ENCODE results near the gene GPR21. TPM values are rescaled to one million over a fixed set of nuclear protein-coding genes. Genes with fewer than 3 reads are reported as not detected.

The GPR21 gene
- total and polyA plus RNA-seq, 2 donors (not counting 1 experiment from before 2014, with no cell fraction given) = 0.66 to 1.2 TPM

GRCh38 chr9:123027517-123027916, 6.0 kb upstream of the GPR21 start:
- Histone ChIP-seq H3K4me2 (ENCODE audit: extremely low read depth, insufficient read depth, low read length) (no peak overlapping the region), H2AFZ (ENCODE audit: low read length) (no peak overlapping the region), H3K4me1 (ENCODE audit: control insufficient read depth, extremely low read depth, insufficient read depth, low read length) (no peaks in the 10 kb centered on the region), H4K20me1 (ENCODE audit: control insufficient read depth, extremely low read depth, insufficient read depth, low read length) (no peaks in the 10 kb centered on the region), H3K79me2 (ENCODE audit: control insufficient read depth, insufficient read depth, low read length) (no peaks in the 10 kb centered on the region), H3K36me3 (ENCODE audit: control insufficient read depth, insufficient read depth, low read length) (no peaks in the 10 kb centered on the region), H3K9me3 (ENCODE audit: control insufficient read depth, insufficient read depth, low read depth, low read length) (no peaks in the 10 kb centered on the region), H3K27me3 (ENCODE audit: control insufficient read depth, insufficient read depth, low read length) (no peaks in the 10 kb centered on the region), H3K9ac (ENCODE audit: insufficient read depth, low read length) (no peak overlapping the region), H3K27ac (ENCODE audit: insufficient read depth, low read length) (no peak overlapping the region), H3K4me3 (replicated peaks in 1 of 4; ENCODE audit: control extremely low read depth in 1 of 4, insufficient read depth in 1 of 4, low read depth in 3 of 4, low read length in 4 of 4) (no peak overlapping the region)
- TF ChIP-seq EZH2 (IDR thresholded peaks at IDR 0.05; ENCODE audit: low read length, missing control alignments) = no peak
- TF ChIP-seq, protein P1, sequence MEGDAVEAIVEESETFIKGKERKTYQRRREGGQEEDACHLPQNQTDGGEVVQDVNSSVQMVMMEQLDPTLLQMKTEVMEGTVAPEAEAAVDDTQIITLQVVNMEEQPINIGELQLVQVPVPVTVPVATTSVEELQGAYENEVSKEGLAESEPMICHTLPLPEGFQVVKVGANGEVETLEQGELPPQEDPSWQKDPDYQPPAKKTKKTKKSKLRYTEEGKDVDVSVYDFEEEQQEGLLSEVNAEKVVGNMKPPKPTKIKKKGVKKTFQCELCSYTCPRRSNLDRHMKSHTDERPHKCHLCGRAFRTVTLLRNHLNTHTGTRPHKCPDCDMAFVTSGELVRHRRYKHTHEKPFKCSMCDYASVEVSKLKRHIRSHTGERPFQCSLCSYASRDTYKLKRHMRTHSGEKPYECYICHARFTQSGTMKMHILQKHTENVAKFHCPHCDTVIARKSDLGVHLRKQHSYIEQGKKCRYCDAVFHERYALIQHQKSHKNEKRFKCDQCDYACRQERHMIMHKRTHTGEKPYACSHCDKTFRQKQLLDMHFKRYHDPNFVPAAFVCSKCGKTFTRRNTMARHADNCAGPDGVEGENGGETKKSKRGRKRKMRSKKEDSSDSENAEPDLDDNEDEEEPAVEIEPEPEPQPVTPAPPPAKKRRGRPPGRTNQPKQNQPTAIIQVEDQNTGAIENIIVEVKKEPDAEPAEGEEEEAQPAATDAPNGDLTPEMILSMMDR (conservative IDR thresholded peaks at IDR 0.05 in 1 of 2, IDR thresholded peaks at IDR 0.05 in 1 of 2; ENCODE audit: low read depth in 1 of 2, low read length in 2 of 2) = no peak
- no peak for DNase-seq (ENCODE audit: low read depth in 2 of 2)

DNA sequence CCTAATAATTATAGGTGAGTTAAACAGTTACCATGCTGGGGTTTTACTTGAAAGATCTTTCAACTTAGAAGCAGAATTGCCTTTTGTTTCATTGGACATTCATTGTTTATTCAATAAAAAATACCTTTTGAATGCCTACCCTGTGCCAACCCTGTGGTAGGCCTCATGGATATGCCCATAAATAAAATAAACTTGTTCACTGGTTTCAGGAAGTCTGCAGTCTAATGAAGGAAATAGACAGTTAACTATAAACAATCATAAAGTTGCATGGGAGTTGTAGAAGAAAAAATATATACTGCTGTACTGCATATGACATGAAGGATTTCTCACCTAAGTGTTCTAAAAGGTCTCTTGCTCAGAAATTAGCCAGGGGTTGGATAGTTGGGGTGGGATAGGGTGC, 5.3 kb upstream of the GPR21 start:
- DNase-seq (ENCODE audit: low read depth in 2 of 2) = no peak
- Histone ChIP-seq H3K9ac (ENCODE audit: insufficient read depth, low read length) (no peak overlapping the region), H3K79me2 (ENCODE audit: control insufficient read depth, insufficient read depth, low read length) (no peaks in the 10 kb centered on the region), H3K4me2 (ENCODE audit: extremely low read depth, insufficient read depth, low read length) (no peak overlapping the region), H3K27me3 (ENCODE audit: control insufficient read depth, insufficient read depth, low read length) (no peaks in the 10 kb centered on the region), H3K9me3 (ENCODE audit: control insufficient read depth, insufficient read depth, low read depth, low read length) (no peaks in the 10 kb centered on the region), H3K4me3 (replicated peaks in 1 of 4; ENCODE audit: control extremely low read depth in 1 of 4, insufficient read depth in 1 of 4, low read depth in 3 of 4, low read length in 4 of 4) (no peak overlapping the region), H3K27ac (ENCODE audit: insufficient read depth, low read length) (no peak overlapping the region), H3K36me3 (ENCODE audit: control insufficient read depth, insufficient read depth, low read length) (no peaks in the 10 kb centered on the region), H2AFZ (ENCODE audit: low read length) (no peak overlapping the region), H4K20me1 (ENCODE audit: control insufficient read depth, extremely low read depth, insufficient read depth, low read length) (no peaks in the 10 kb centered on the region), H3K4me1 (ENCODE audit: control insufficient read depth, extremely low read depth, insufficient read depth, low read length) (peaks cover 2% of the 10 kb centered on the region)
- TF ChIP-seq EZH2 (IDR thresholded peaks at IDR 0.05; ENCODE audit: low read length, missing control alignments) = no peak
- TF ChIP-seq, protein P1 (conservative IDR thresholded peaks at IDR 0.05 in 1 of 2, IDR thresholded peaks at IDR 0.05 in 1 of 2; ENCODE audit: low read depth in 1 of 2, low read length in 2 of 2) = no peak

DNA sequence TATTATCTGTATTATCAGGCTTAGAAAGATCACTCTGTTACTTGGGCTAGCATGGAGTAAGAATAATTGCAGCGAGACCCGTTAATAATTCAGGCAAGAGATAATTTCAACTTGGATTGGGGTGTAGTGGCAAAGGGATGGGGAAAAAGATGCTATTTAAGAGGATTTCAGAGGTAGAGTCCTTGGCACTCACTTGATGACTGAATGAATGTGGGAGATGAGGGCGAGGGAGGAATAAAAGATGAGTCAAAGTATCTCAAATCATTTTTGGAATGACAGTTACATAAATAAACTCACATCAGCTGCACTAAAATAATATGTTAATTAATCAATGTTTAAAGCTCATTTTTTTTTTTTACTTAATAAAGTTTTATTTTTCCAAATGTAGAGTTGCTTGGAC, 4.5 kb upstream of the GPR21 start:
- peaks cover 3% of the 10 kb centered on the region for H3K4me1 ChIP-seq (ENCODE audit: control insufficient read depth, extremely low read depth, insufficient read depth, low read length)
- no peak overlapping the region for H3K9ac ChIP-seq (ENCODE audit: insufficient read depth, low read length)
- no peak overlapping the region for H3K27ac ChIP-seq (ENCODE audit: insufficient read depth, low read length)
- H3K4me3 ChIP-seq (replicated peaks in 1 of 4; ENCODE audit: control extremely low read depth in 1 of 4, insufficient read depth in 1 of 4, low read depth in 3 of 4, low read length in 4 of 4) = no peak overlapping the region
- H3K4me2 ChIP-seq (ENCODE audit: extremely low read depth, insufficient read depth, low read length) = no peak overlapping the region
- no peaks in the 10 kb centered on the region for H4K20me1 ChIP-seq (ENCODE audit: control insufficient read depth, extremely low read depth, insufficient read depth, low read length)
- no peak for DNase-seq (ENCODE audit: low read depth in 2 of 2)
- H3K36me3 ChIP-seq (ENCODE audit: control insufficient read depth, insufficient read depth, low read length) = no peaks in the 10 kb centered on the region
- no peaks in the 10 kb centered on the region for H3K79me2 ChIP-seq (ENCODE audit: control insufficient read depth, insufficient read depth, low read length)
- H2AFZ ChIP-seq (ENCODE audit: low read length) = no peak overlapping the region
- TF ChIP-seq, protein P1 (conservative IDR thresholded peaks at IDR 0.05 in 1 of 2, IDR thresholded peaks at IDR 0.05 in 1 of 2; ENCODE audit: low read depth in 1 of 2, low read length in 2 of 2) = no peak
- no peak for TF ChIP-seq EZH2 (IDR thresholded peaks at IDR 0.05; ENCODE audit: low read length, missing control alignments)
- no peaks in the 10 kb centered on the region for H3K27me3 ChIP-seq (ENCODE audit: control insufficient read depth, insufficient read depth, low read length)
- no peaks in the 10 kb centered on the region for H3K9me3 ChIP-seq (ENCODE audit: control insufficient read depth, insufficient read depth, low read depth, low read length)

Data from fibroblast of lung (primary cell).